Measurements from ENCODE around the gene ZDHHC7.
A peak's percentile ranks its signal among the peaks of the same experiment; 100 is the strongest.

ZDHHC7 gene

GRCh38 chr16:84932681-84933080, 78.7 kb downstream of the ZDHHC7 start:
- Histone ChIP-seq H3K9me3 (ENCODE audit: control insufficient read depth in 2 of 2, low read length in 2 of 2) (peaks cover 0 to 4% of the 10 kb centered on the region in 2 donors), H3K27me3 (ENCODE audit: control insufficient read depth in 1 of 2, insufficient read depth in 2 of 2, low read length in 2 of 2) (no peaks in the 10 kb centered on the region), H3K36me3 (ENCODE audit: control insufficient read depth in 2 of 2, insufficient read depth in 2 of 2, low read length in 2 of 2) (no peaks in the 10 kb centered on the region), H3K4me3 (ENCODE audit: low read length in 2 of 2) (no peak overlapping the region), H3K9ac (ENCODE audit: low read length in 2 of 2) (no peak overlapping the region), H3K4me1 (ENCODE audit: control insufficient read depth, insufficient read depth, low read length) (peaks cover 22% of the 10 kb centered on the region), H3K27ac (ENCODE audit: low read length) (no peak overlapping the region)

DNA sequence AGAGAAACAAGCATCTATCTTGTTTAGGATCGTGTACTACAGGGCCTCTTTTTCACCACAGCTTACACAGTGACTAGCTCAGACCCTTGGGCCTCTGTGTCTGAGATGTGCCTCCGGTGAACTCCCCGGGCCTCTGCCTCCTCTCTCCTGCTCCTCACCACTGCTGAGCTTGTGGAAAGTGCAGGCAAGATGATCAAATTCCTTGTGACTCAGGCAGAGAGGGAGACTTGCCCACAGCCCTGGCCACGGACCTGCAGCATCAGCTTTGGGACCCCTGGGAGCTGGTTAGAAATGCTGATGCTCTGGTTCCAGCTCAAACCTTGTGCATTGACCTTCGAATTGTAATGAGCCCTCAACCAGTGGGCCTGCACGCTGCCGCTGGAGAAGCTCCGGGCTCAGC, 79.8 kb downstream of the ZDHHC7 start:
- no peak overlapping the region for H3K4me3 ChIP-seq (ENCODE audit: low read length in 2 of 2)
- H3K4me1 ChIP-seq (ENCODE audit: control insufficient read depth, insufficient read depth, low read length), result peaks cover 22% of the 10 kb centered on the region
- H3K27ac ChIP-seq (ENCODE audit: low read length), result no peak overlapping the region
- H3K36me3 ChIP-seq (ENCODE audit: control insufficient read depth in 2 of 2, insufficient read depth in 2 of 2, low read length in 2 of 2), result no peaks in the 10 kb centered on the region
- no peaks in the 10 kb centered on the region for H3K27me3 ChIP-seq (ENCODE audit: control insufficient read depth in 1 of 2, insufficient read depth in 2 of 2, low read length in 2 of 2)
- H3K9ac ChIP-seq (ENCODE audit: low read length in 2 of 2), result no peak overlapping the region
- H3K9me3 ChIP-seq (ENCODE audit: control insufficient read depth in 2 of 2, low read length in 2 of 2), result peaks cover 0 to 4% of the 10 kb centered on the region in 2 donors

GRCh38 chr16:84931107-84931494, 80.2 kb downstream of the ZDHHC7 start:
- no peak overlapping the region for H3K9ac ChIP-seq (ENCODE audit: low read length in 2 of 2)
- no peaks in the 10 kb centered on the region for H3K36me3 ChIP-seq (ENCODE audit: control insufficient read depth in 2 of 2, insufficient read depth in 2 of 2, low read length in 2 of 2)
- peaks cover 22% of the 10 kb centered on the region for H3K4me1 ChIP-seq (ENCODE audit: control insufficient read depth, insufficient read depth, low read length)
- no peak overlapping the region for H3K4me3 ChIP-seq (ENCODE audit: low read length in 2 of 2)
- H3K27me3 ChIP-seq (ENCODE audit: control insufficient read depth in 1 of 2, insufficient read depth in 2 of 2, low read length in 2 of 2), result no peaks in the 10 kb centered on the region
- H3K27ac ChIP-seq (ENCODE audit: low read length), result no peak overlapping the region
- H3K9me3 ChIP-seq (ENCODE audit: control insufficient read depth in 2 of 2, low read length in 2 of 2), result peaks cover 0 to 4% of the 10 kb centered on the region in 2 donors

- H3K4me3 ChIP-seq (ENCODE audit: low read length in 2 of 2), result no peak overlapping the region
- H3K27me3 ChIP-seq (ENCODE audit: control insufficient read depth in 1 of 2, insufficient read depth in 2 of 2, low read length in 2 of 2), result no peaks in the 10 kb centered on the region
- H3K27ac ChIP-seq (ENCODE audit: low read length), result no peak overlapping the region
- peaks cover 25% of the 10 kb centered on the region for H3K4me1 ChIP-seq (ENCODE audit: control insufficient read depth, insufficient read depth, low read length)
- H3K36me3 ChIP-seq (ENCODE audit: control insufficient read depth in 2 of 2, insufficient read depth in 2 of 2, low read length in 2 of 2), result no peaks in the 10 kb centered on the region
- H3K9ac ChIP-seq (ENCODE audit: low read length in 2 of 2), result no peak overlapping the region
- H3K9me3 ChIP-seq (ENCODE audit: control insufficient read depth in 2 of 2, low read length in 2 of 2), result peaks cover 0 to 4% of the 10 kb centered on the region in 2 donors
These were observed 80.8 kb downstream of the ZDHHC7 start for GRCh38 chr16:84930298-84931106.

DNA sequence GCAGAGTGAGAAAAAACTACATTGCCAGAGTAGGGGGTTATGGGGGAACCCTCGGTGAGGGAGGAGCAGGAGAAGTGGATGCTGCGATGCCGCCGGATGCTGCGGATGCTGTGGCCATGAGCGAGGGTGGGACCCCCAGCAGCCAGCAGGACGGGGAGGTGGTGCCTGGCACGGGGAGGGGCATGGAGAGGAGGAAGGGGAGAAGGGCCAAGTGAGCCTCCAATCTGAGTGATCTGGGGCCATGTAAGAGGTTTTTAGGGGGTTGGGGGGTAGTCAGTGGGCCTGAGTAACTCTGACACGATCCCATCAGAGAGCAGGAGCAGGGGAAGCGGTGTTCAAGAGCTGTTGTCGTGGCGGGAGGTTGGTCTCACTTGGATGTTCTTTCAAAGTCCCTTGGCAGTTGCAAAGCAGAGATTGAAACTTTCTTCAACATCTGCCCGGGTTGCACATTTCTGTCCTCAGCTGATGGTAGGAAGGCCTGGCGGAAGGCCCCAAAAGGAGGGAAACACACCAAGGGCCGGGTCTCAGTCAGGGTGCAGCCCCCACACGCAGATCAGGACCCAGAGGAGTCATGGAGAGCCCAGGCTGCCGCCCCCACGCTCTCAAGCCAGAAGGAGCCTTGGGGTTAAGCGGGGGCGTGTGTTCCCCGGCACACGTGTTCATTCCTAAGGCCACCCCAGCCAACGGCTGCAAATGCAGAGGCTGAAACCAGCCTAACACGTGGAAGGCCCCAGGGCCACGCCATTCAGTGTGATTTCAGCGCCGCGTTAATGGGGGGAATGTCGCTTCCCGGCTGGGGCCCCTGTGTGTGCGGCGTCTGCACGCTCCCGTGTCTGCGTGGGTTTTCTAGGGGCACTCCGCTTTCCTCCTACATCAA, 81.7 kb downstream of the ZDHHC7 start:
- Histone ChIP-seq H3K9ac (ENCODE audit: low read length in 2 of 2) (no peak overlapping the region), H3K36me3 (ENCODE audit: control insufficient read depth in 2 of 2, insufficient read depth in 2 of 2, low read length in 2 of 2) (no peaks in the 10 kb centered on the region), H3K27me3 (ENCODE audit: control insufficient read depth in 1 of 2, insufficient read depth in 2 of 2, low read length in 2 of 2) (no peaks in the 10 kb centered on the region), H3K9me3 (ENCODE audit: control insufficient read depth in 2 of 2, low read length in 2 of 2) (peaks cover 0 to 4% of the 10 kb centered on the region in 2 donors), H3K4me3 (ENCODE audit: low read length in 2 of 2) (no peak overlapping the region), H3K4me1 (ENCODE audit: control insufficient read depth, insufficient read depth, low read length) (peaks cover 33% of the 10 kb centered on the region), H3K27ac (ENCODE audit: low read length) (peak overlapping the region; percentile 6)

DNA sequence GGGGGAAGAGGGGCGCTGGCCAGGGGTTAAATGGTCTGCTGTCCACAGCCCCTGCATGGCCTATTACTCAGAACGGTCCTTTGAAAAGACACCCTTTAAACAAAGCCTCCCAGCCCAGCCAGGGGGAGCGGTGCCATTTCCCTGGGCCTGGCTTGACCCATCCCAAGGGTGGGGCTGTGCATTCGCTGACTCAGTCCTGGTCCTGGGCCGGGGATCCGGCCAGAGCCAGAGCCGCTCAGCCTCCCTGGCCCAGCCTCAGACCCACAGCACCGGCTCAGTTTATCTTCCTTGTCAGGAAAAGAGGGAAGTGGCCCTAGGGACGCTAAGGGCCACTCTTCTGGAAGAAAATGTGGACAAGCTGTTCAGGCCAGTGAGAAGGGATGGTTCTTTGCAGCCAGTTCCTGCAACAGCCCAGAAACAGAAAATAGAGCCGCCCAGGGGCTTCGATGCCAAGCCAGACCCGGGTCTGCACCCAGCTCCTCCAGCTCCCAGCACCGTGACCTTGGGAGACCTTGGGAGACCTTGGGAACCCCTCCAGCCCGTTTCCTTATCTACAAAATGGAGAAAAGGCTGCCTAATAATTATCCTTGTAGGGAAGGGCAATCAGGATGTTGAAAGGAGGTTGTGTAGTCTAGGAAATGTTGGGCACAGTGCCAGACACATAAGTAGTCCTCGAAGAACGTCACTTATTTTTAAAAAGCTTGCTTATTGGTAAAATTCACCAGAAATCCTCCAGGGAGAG, 82.5 kb downstream of the ZDHHC7 start:
- Histone ChIP-seq H3K9me3 (ENCODE audit: control insufficient read depth in 2 of 2, low read length in 2 of 2) (peaks cover 0 to 4% of the 10 kb centered on the region in 2 donors), H3K36me3 (ENCODE audit: control insufficient read depth in 2 of 2, insufficient read depth in 2 of 2, low read length in 2 of 2) (no peaks in the 10 kb centered on the region), H3K4me1 (ENCODE audit: control insufficient read depth, insufficient read depth, low read length) (peaks cover 28% of the 10 kb centered on the region), H3K9ac (ENCODE audit: low read length in 2 of 2) (no peak overlapping the region), H3K27me3 (ENCODE audit: control insufficient read depth in 1 of 2, insufficient read depth in 2 of 2, low read length in 2 of 2) (no peaks in the 10 kb centered on the region), H3K27ac (ENCODE audit: low read length) (peak overlapping the region; percentile 6), H3K4me3 (ENCODE audit: low read length in 2 of 2) (no peak overlapping the region)

- Histone ChIP-seq H3K4me1 (ENCODE audit: control insufficient read depth, insufficient read depth, low read length) (peaks cover 26% of the 10 kb centered on the region), H3K9me3 (ENCODE audit: control insufficient read depth in 2 of 2, low read length in 2 of 2) (peaks cover 0 to 4% of the 10 kb centered on the region in 2 donors), H3K4me3 (ENCODE audit: low read length in 2 of 2) (no peak overlapping the region), H3K36me3 (ENCODE audit: control insufficient read depth in 2 of 2, insufficient read depth in 2 of 2, low read length in 2 of 2) (no peaks in the 10 kb centered on the region), H3K9ac (ENCODE audit: low read length in 2 of 2) (no peak overlapping the region), H3K27me3 (ENCODE audit: control insufficient read depth in 1 of 2, insufficient read depth in 2 of 2, low read length in 2 of 2) (no peaks in the 10 kb centered on the region), H3K27ac (ENCODE audit: low read length) (no peak overlapping the region)
These were observed 83.4 kb downstream of the ZDHHC7 start for GRCh38 chr16:84927621-84928591.

DNA sequence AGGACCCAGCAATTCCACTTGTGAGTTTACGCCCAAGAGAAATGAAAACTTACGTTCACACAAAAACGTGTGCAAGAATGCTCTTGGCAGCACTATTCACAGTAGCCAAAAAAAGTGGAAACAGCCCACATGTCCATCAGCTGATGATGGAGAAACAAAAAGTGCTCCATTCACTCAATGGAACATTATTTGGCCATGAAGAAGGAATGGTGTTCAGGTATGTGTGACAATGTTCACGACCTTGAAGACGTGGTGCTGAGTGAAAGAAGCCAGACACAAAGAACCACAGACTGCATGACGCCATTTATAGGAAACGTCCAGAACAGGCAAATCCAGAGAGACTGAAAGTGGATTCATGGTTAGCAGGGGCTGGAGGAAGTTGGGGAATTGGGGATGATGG, 84.9 kb downstream of the ZDHHC7 start:
- peaks cover 32% of the 10 kb centered on the region for H3K4me1 ChIP-seq (ENCODE audit: control insufficient read depth, insufficient read depth, low read length)
- no peaks in the 10 kb centered on the region for H3K27me3 ChIP-seq (ENCODE audit: control insufficient read depth in 1 of 2, insufficient read depth in 2 of 2, low read length in 2 of 2)
- no peak overlapping the region for H3K27ac ChIP-seq (ENCODE audit: low read length)
- no peak overlapping the region for H3K4me3 ChIP-seq (ENCODE audit: low read length in 2 of 2)
- no peaks in the 10 kb centered on the region for H3K36me3 ChIP-seq (ENCODE audit: control insufficient read depth in 2 of 2, insufficient read depth in 2 of 2, low read length in 2 of 2)
- peaks cover 0 to 4% of the 10 kb centered on the region in 2 donors for H3K9me3 ChIP-seq (ENCODE audit: control insufficient read depth in 2 of 2, low read length in 2 of 2)
- H3K9ac ChIP-seq (ENCODE audit: low read length in 2 of 2), result no peak overlapping the region

GRCh38 chr16:84925773-84926372, 85.5 kb downstream of the ZDHHC7 start:
- H3K9ac ChIP-seq (ENCODE audit: low read length in 2 of 2), result no peak overlapping the region
- H3K4me1 ChIP-seq (ENCODE audit: control insufficient read depth, insufficient read depth, low read length), result peaks cover 32% of the 10 kb centered on the region
- no peak overlapping the region for H3K27ac ChIP-seq (ENCODE audit: low read length)
- H3K36me3 ChIP-seq (ENCODE audit: control insufficient read depth in 2 of 2, insufficient read depth in 2 of 2, low read length in 2 of 2), result no peaks in the 10 kb centered on the region
- H3K27me3 ChIP-seq (ENCODE audit: control insufficient read depth in 1 of 2, insufficient read depth in 2 of 2, low read length in 2 of 2), result no peaks in the 10 kb centered on the region
- H3K9me3 ChIP-seq (ENCODE audit: control insufficient read depth in 2 of 2, low read length in 2 of 2), result peaks cover 0 to under 1% of the 10 kb centered on the region in 2 donors
- H3K4me3 ChIP-seq (ENCODE audit: low read length in 2 of 2), result no peak overlapping the region

Measured in stomach smooth muscle (tissue), 2 donors.